ENCODE measurements around the gene WDR5.

GRCh38 chr9:134177624-134178393 lies 41.9 kb downstream of the WDR5 start:
- TF ChIP-seq EP300 (IDR thresholded peaks at IDR 0.05) (no peak), POLR2A (IDR thresholded peaks at IDR 0.05) (no peak)
- TF ChIP-seq, protein P1, sequence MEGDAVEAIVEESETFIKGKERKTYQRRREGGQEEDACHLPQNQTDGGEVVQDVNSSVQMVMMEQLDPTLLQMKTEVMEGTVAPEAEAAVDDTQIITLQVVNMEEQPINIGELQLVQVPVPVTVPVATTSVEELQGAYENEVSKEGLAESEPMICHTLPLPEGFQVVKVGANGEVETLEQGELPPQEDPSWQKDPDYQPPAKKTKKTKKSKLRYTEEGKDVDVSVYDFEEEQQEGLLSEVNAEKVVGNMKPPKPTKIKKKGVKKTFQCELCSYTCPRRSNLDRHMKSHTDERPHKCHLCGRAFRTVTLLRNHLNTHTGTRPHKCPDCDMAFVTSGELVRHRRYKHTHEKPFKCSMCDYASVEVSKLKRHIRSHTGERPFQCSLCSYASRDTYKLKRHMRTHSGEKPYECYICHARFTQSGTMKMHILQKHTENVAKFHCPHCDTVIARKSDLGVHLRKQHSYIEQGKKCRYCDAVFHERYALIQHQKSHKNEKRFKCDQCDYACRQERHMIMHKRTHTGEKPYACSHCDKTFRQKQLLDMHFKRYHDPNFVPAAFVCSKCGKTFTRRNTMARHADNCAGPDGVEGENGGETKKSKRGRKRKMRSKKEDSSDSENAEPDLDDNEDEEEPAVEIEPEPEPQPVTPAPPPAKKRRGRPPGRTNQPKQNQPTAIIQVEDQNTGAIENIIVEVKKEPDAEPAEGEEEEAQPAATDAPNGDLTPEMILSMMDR (IDR thresholded peaks at IDR 0.05) = no peak

All from ovary (tissue), 3 donors.